HepG2 (cell line): Measurements from ENCODE around the gene SMOC1. TPM values are rescaled to one million over a fixed set of nuclear protein-coding genes. Genes with fewer than 3 reads are reported as not detected.

ENCODE experiments used
- CBFB ChIP-seq: sonication (generic); formaldehyde crosslinking; IDR thresholded peaks from 2 replicates; pipeline ENCODE4 v1.4.0; 2020; ENCODE audit warnings: missing genetic modification reagents
- CBX5 ChIP-seq: sonication (generic); formaldehyde crosslinking; IDR thresholded peaks from 2 replicates; pipeline ENCODE4 v1.4.0; 2020; ENCODE audit warnings: missing genetic modification reagents, borderline replicate concordance
- CCDC6 ChIP-seq: sonication (generic); formaldehyde crosslinking; IDR thresholded peaks from 2 replicates; pipeline ENCODE4 v1.8.1; 2022; ENCODE audit warnings: mild to moderate bottlenecking, missing genetic modification reagents, moderate library complexity
- HNRNPL ChIP-seq: fragments of 200-400 bp; formaldehyde crosslinking; IDR thresholded peaks from 2 replicates; pipeline ENCODE4 v1.6.1; 2017; ENCODE audit warnings: mild to moderate bottlenecking, low read depth, low read length
- MYNN ChIP-seq: sonication (generic); formaldehyde crosslinking; IDR thresholded peaks from 2 replicates; pipeline ENCODE4 v1.4.0; 2020; ENCODE audit warnings: mild to moderate bottlenecking, low read depth, missing genetic modification reagents
- NCOA5 ChIP-seq: sonication (generic); formaldehyde crosslinking; IDR thresholded peaks from 2 replicates; pipeline ENCODE4 v1.4.0; 2020; ENCODE audit warnings: missing genetic modification reagents
- STAG1 ChIP-seq: sonication (generic); formaldehyde crosslinking; IDR thresholded peaks from 2 replicates; pipeline ENCODE4 v1.4.0; 2020; ENCODE audit warnings: missing genetic modification reagents
- ZBTB7A ChIP-seq: sonication (generic); formaldehyde crosslinking; IDR thresholded peaks from 2 replicates; pipeline ENCODE4 v1.8.0; 2022; ENCODE audit warnings: mild to moderate bottlenecking, missing genetic modification reagents
- ZBTB7B ChIP-seq: sonication (generic); formaldehyde crosslinking; IDR thresholded peaks from 2 replicates; pipeline ENCODE4 v1.4.0; 2020; ENCODE audit warnings: missing genetic modification reagents
- ZNF496 ChIP-seq: sonication (generic); formaldehyde crosslinking; IDR thresholded peaks from 2 replicates; pipeline ENCODE4 v1.8.1; 2023; ENCODE audit warnings: mild to moderate bottlenecking, moderate library complexity, missing genetic modification reagents; ENCODE audit not compliant: insufficient replicate concordance
- ZNF552 ChIP-seq: sonication (generic); formaldehyde crosslinking; IDR thresholded peaks from 2 replicates; pipeline ENCODE4 v1.9.0; 2022; ENCODE audit warnings: missing genetic modification reagents, mild to moderate bottlenecking, borderline replicate concordance
- ZNF772 ChIP-seq: sonication (generic); formaldehyde crosslinking; IDR thresholded peaks from 2 replicates; pipeline ENCODE4 v1.5.0; 2020; ENCODE audit warnings: mild to moderate bottlenecking, missing genetic modification reagents
- polyA plus RNA-seq, 8 experiments: library from polyadenylated mRNA; depleted of rRNA in 3 of 8; stranded (reverse) in 7 of 8; unstranded in 1 of 8; fragments of >200 nt; fragmentation: Illumina TruSeq in 4 of 8; extraction: Trizol in 4 of 8; gene quantifications; 2 replicates each; pipeline versions ENCODE4 v1.2.1 to v1.2.3, GENCODE V29; 2011 to 2016; ENCODE audit warnings: low read depth in 4 of 8, missing spikeins in 1 of 8, mixed read lengths in 1 of 8; ENCODE audit not compliant: insufficient read depth in 1 of 8
- total RNA-seq, 5 experiments: library from RNA; depleted of rRNA; stranded (reverse); fragments of >200 nt; fragmentation: Illumina TruSeq; extraction: Trizol; gene quantifications; 2 replicates each; pipeline ENCODE4 v1.2.3, GENCODE V29; 2016; ENCODE audit warnings: low read depth in 1 of 5
- TF ChIP-seq, protein P1 (sequence below): sonication (generic); formaldehyde crosslinking; IDR thresholded peaks from 2 replicates; pipeline ENCODE4 v1.4.0; 2020; ENCODE audit warnings: mild to moderate bottlenecking, missing genetic modification reagents
- TF ChIP-seq, protein P2 (sequence below): sonication (generic); formaldehyde crosslinking; IDR thresholded peaks from 2 replicates; pipeline ENCODE4 v1.8.1; 2023; ENCODE audit warnings: mild to moderate bottlenecking, missing genetic modification reagents, borderline replicate concordance
- TF ChIP-seq, protein P3 (sequence below): IDR thresholded peaks from 2 replicates; pipeline ENCODE4 v1.6.1; 2016
- TF ChIP-seq, protein P4 (sequence below), 2 experiments: sonication (generic) in 1 of 2; formaldehyde crosslinking in 1 of 2; IDR thresholded peaks; 2 replicates each; pipeline versions ENCODE4 v1.4.0 to v1.6.1; 2016 to 2020; ENCODE audit warnings: borderline replicate concordance in 1 of 2, low read depth in 1 of 2, mild to moderate bottlenecking in 1 of 2, missing genetic modification reagents in 1 of 2
- TF ChIP-seq, protein P5 (sequence below): sonication (generic); formaldehyde crosslinking; conservative IDR thresholded peaks from 2 replicates; pipeline ENCODE4 v1.8.0; 2022; ENCODE audit warnings: low read depth, missing genetic modification reagents
- TF ChIP-seq, protein P6 (sequence below): IDR thresholded peaks from 2 replicates; pipeline ENCODE4 v1.6.1; 2016; ENCODE audit warnings: missing compliant biosample characterization, missing genetic modification reagents, borderline replicate concordance

SMOC1 gene
- total and polyA plus RNA-seq, 2 of the 13 experiments (the other 11 are each of a cell fraction or from before 2014, with no cell fraction given) = 17.8 to 35.6 TPM

DNA sequence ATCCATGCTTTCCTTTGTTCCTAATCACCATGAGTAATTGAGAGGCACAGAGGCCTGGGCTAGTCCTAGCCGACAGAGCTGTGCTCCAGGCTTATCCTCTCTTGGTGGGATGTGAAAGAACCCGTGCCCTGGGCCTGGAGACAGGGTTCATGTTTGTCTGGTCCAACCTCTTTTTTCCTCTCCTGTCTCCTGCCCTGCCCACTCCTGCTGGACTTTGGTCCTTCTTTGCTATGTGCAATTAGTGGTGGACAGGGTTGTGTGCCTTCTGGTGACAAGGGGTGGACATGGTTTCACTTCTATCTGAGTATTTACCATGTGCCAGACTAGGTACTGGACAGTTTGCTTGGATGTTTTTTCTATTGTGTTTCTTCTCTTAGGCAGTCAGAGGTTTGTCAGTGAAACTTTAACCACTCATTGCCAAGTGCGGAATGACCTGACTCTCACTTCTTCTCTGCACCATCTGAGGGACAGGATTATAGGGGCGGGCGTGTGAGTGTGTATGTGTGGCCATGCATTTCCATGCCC is 126.1 kb downstream of the SMOC1 start (continued):
- TF ChIP-seq HNRNPL (no peak), STAG1 (CRISPR knock-in tag) (peak; percentile 45), ZNF496 (CRISPR knock-in tag) (no peak), CCDC6 (CRISPR knock-in tag) (peak; percentile 44; the same call in 1 of the 2 replicates), CBX5 (CRISPR knock-in tag) (peak; percentile 81; the same call in 1 of the 2 replicates), ZNF552 (CRISPR knock-in tag) (no peak), ZBTB7B (CRISPR knock-in tag) (peak; percentile 64; the same call in 1 of the 2 replicates), NCOA5 (CRISPR knock-in tag) (no peak), MYNN (CRISPR knock-in tag) (no peak), ZNF772 (CRISPR knock-in tag) (peak; percentile 79; the same call in 1 of the 2 replicates), CBFB (CRISPR knock-in tag) (no peak), ZBTB7A (CRISPR knock-in tag) (0 out of 2 replicates have a peak, but pooled peaks have one; percentile 40)
- TF ChIP-seq, protein P1, sequence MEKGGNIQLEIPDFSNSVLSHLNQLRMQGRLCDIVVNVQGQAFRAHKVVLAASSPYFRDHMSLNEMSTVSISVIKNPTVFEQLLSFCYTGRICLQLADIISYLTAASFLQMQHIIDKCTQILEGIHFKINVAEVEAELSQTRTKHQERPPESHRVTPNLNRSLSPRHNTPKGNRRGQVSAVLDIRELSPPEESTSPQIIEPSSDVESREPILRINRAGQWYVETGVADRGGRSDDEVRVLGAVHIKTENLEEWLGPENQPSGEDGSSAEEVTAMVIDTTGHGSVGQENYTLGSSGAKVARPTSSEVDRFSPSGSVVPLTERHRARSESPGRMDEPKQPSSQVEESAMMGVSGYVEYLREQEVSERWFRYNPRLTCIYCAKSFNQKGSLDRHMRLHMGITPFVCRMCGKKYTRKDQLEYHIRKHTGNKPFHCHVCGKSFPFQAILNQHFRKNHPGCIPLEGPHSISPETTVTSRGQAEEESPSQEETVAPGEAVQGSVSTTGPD (CRISPR knock-in tag) = peak; percentile 95
- TF ChIP-seq, protein P2, sequence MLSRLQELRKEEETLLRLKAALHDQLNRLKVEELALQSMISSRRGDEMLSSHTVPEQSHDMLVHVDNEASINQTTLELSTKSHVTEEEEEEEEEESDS (CRISPR knock-in tag) = no peak
- TF ChIP-seq, protein P3, sequence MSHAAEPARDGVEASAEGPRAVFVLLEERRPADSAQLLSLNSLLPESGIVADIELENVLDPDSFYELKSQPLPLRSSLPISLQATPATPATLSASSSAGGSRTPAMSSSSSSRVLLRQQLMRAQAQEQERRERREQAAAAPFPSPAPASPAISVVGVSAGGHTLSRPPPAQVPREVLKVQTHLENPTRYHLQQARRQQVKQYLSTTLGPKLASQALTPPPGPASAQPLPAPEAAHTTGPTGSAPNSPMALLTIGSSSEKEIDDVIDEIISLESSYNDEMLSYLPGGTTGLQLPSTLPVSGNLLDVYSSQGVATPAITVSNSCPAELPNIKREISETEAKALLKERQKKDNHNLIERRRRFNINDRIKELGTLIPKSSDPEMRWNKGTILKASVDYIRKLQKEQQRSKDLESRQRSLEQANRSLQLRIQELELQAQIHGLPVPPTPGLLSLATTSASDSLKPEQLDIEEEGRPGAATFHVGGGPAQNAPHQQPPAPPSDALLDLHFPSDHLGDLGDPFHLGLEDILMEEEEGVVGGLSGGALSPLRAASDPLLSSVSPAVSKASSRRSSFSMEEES (CRISPR knock-in tag) = 0 out of 2 replicates have a peak, but pooled peaks have one; percentile 19
- TF ChIP-seq, protein P4, sequence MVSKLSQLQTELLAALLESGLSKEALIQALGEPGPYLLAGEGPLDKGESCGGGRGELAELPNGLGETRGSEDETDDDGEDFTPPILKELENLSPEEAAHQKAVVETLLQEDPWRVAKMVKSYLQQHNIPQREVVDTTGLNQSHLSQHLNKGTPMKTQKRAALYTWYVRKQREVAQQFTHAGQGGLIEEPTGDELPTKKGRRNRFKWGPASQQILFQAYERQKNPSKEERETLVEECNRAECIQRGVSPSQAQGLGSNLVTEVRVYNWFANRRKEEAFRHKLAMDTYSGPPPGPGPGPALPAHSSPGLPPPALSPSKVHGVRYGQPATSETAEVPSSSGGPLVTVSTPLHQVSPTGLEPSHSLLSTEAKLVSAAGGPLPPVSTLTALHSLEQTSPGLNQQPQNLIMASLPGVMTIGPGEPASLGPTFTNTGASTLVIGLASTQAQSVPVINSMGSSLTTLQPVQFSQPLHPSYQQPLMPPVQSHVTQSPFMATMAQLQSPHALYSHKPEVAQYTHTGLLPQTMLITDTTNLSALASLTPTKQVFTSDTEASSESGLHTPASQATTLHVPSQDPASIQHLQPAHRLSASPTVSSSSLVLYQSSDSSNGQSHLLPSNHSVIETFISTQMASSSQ (IDR thresholded peaks at IDR 0.05; ENCODE audit: low read depth) = 0 out of 2 replicates have a peak, but pooled peaks have one; percentile 22
- TF ChIP-seq, protein P4 (CRISPR knock-in tag; IDR thresholded peaks at IDR 0.05; ENCODE audit: borderline replicate concordance) = peak; percentile 76; the same call in 1 of the 2 replicates
- TF ChIP-seq, protein P5, sequence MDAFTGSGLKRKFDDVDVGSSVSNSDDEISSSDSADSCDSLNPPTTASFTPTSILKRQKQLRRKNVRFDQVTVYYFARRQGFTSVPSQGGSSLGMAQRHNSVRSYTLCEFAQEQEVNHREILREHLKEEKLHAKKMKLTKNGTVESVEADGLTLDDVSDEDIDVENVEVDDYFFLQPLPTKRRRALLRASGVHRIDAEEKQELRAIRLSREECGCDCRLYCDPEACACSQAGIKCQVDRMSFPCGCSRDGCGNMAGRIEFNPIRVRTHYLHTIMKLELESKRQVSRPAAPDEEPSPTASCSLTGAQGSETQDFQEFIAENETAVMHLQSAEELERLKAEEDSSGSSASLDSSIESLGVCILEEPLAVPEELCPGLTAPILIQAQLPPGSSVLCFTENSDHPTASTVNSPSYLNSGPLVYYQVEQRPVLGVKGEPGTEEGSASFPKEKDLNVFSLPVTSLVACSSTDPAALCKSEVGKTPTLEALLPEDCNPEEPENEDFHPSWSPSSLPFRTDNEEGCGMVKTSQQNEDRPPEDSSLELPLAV (CRISPR knock-in tag) = no peak
- TF ChIP-seq, protein P6, sequence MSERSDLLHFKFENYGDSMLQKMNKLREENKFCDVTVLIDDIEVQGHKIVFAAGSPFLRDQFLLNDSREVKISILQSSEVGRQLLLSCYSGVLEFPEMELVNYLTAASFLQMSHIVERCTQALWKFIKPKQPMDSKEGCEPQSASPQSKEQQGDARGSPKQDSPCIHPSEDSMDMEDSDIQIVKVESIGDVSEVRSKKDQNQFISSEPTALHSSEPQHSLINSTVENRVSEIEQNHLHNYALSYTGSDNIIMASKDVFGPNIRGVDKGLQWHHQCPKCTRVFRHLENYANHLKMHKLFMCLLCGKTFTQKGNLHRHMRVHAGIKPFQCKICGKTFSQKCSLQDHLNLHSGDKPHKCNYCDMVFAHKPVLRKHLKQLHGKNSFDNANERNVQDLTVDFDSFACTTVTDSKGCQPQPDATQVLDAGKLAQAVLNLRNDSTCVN (CRISPR knock-in tag) = peak; percentile 68; the same call in 1 of the 2 replicates
